HL-60 (cell line): ENCODE data around the gene HIF1A.

Source experiments
- POLR2AphosphoS5 ChIP-seq: IDR thresholded peaks from 2 replicates; pipeline ENCODE4 v1.6.1; 2012; ENCODE audit warnings: low read depth
- TF ChIP-seq, protein P1 (sequence below): IDR thresholded peaks from one replicate; pipeline ENCODE4 v1.5.1; 2011; ENCODE audit warnings: low read length, control low read depth, inconsistent platforms; ENCODE audit not compliant: insufficient read depth

DNA sequence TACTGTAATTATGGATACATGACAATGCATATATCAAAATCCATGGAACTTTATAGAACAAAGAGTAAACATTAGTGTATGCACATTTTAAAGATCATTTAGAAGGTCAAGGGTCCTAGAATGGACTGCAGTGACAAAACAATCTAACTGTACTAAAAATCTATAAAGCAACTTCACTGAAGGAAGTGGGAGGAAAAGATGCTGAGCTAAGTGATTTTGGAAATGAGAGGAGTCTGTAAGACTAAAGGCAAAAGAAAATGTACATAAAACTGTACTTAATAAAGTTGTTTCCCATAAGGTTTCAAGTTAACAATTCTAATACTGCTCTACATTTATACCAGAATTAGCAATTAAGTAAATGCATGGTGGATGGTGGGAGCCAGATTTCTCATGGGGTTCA lies 46.9 kb upstream of the HIF1A start:
- TF ChIP-seq, protein P1, sequence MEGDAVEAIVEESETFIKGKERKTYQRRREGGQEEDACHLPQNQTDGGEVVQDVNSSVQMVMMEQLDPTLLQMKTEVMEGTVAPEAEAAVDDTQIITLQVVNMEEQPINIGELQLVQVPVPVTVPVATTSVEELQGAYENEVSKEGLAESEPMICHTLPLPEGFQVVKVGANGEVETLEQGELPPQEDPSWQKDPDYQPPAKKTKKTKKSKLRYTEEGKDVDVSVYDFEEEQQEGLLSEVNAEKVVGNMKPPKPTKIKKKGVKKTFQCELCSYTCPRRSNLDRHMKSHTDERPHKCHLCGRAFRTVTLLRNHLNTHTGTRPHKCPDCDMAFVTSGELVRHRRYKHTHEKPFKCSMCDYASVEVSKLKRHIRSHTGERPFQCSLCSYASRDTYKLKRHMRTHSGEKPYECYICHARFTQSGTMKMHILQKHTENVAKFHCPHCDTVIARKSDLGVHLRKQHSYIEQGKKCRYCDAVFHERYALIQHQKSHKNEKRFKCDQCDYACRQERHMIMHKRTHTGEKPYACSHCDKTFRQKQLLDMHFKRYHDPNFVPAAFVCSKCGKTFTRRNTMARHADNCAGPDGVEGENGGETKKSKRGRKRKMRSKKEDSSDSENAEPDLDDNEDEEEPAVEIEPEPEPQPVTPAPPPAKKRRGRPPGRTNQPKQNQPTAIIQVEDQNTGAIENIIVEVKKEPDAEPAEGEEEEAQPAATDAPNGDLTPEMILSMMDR = no peak
- no peak for TF ChIP-seq POLR2AphosphoS5
